K562 (cell line): ENCODE measurements around the gene CD93. TPM values are rescaled to one million over a fixed set of nuclear protein-coding genes. Genes with fewer than 3 reads are reported as not detected.
A peak's percentile ranks its signal among the peaks of the same experiment; 100 is the strongest.

Source experiments
- ATAC-seq: fragments of 200-7000 bp; cut with Tn5 transposase; 3 replicates; pipeline ENCODE4 v1.9.1; 2020; ENCODE audit warnings: moderate library complexity
- BruUV-seq: library from RNA; stranded (reverse); fragments of 400-500 nt; replicated peaks from 2 replicates; lab custom pipeline; 2021; lab: Mats Ljungman, UMichigan
- CTCF ChIA-PET: fragments of 300-600 bp; formaldehyde crosslinking; extraction: SDS; loops from one replicate; lab custom pipeline; 2021; ENCODE audit warnings: low intra/inter-chr PET ratio; lab: Yijun Ruan, JAX
- POLR2A ChIA-PET: fragments of 300-600, 350-650 bp; sonication (Branson Sonifier 250); formaldehyde crosslinking; extraction: SDS; loops from one replicate; lab custom pipeline; 2021; ENCODE audit warnings: antibody characterized with exemption, inconsistent platforms; lab: Yijun Ruan, JAX
- DNase-seq, 4 experiments: peaks; one replicate each; pipeline versions ENCODE4 v3.0.0 to v3.0.0-alpha.2; 2011 to 2018; ENCODE audit warnings: low spot score in 3 of 4, mixed read lengths in 3 of 4; ENCODE audit errors: extremely low read depth in 1 of 4
- FAIRE-seq: peaks from 2 replicates; lab custom pipeline; 2011; peaks lifted over from hg19 to GRCh38; lab: Jason Lieb, UNC
- H2AFZ ChIP-seq: 2 replicates; pipeline ENCODE4 v1.6.0; 2011; ENCODE audit warnings: low read depth, low read length, control low read depth, inconsistent platforms
- H3K27ac ChIP-seq: fragments of 200-600 bp; 3 replicates; pipeline ENCODE4 v1.8.0; 2011; ENCODE audit warnings: low read depth, mild to moderate bottlenecking, control low read depth, inconsistent platforms, low read length, moderate library complexity, mixed read lengths; ENCODE audit errors: extremely low read depth
- H3K27me3 ChIP-seq, 2 experiments: fragments of 300-600 bp in 1 of 2; 2 replicates in 1 of 2; 3 replicates in 1 of 2; pipeline versions ENCODE4 v1.6.0 to v1.8.0; 2011; ENCODE audit warnings: inconsistent platforms in 2 of 2, low read length in 2 of 2, mild to moderate bottlenecking in 1 of 2, mixed read lengths in 1 of 2, moderate library complexity in 1 of 2; ENCODE audit not compliant: control insufficient read depth in 2 of 2, insufficient read depth in 2 of 2
- H3K36me3 ChIP-seq: fragments of 300-600 bp; 3 replicates; pipeline ENCODE4 v1.8.0; 2011; ENCODE audit warnings: mild to moderate bottlenecking, low read length, inconsistent platforms; ENCODE audit not compliant: control insufficient read depth, insufficient read depth
- H3K4me1 ChIP-seq, 2 experiments: fragments of 200-600 bp in 1 of 2; replicated peaks in 1 of 2; 2 replicates in 1 of 2; 3 replicates in 1 of 2; pipeline versions ENCODE4 v1.5.1 to v1.8.0; 2011; ENCODE audit warnings: inconsistent platforms in 2 of 2, low read length in 2 of 2, mild to moderate bottlenecking in 1 of 2, mixed read lengths in 1 of 2, moderate library complexity in 1 of 2; ENCODE audit not compliant: control insufficient read depth in 2 of 2, insufficient read depth in 2 of 2
- H3K4me2 ChIP-seq: 2 replicates; pipeline ENCODE4 v1.6.1; 2011; ENCODE audit warnings: low read length, control low read depth, inconsistent platforms, mixed read lengths; ENCODE audit not compliant: insufficient read depth
- H3K4me3 ChIP-seq: fragments of 200-600 bp; sonication (generic), shearing (Covaris generic); 2 replicates; pipeline ENCODE4 v1.5.1; 2016; ENCODE audit warnings: control low read depth, inconsistent platforms
- H3K79me2 ChIP-seq: fragments of 200-600 bp; 3 replicates; pipeline ENCODE4 v1.8.0; 2011; ENCODE audit warnings: low read length, inconsistent platforms; ENCODE audit not compliant: control insufficient read depth, insufficient read depth
- H3K9ac ChIP-seq, 2 experiments: 2 replicates each; pipeline versions ENCODE4 v1.6.0 to v1.6.1; 2011; ENCODE audit warnings: low read depth in 2 of 2, low read length in 2 of 2, control low read depth in 1 of 2, inconsistent platforms in 1 of 2, mild to moderate bottlenecking in 1 of 2, mixed read lengths in 1 of 2; ENCODE audit not compliant: insufficient read depth in 1 of 2
- H3K9me1 ChIP-seq: one replicate; pipeline ENCODE4 v1.6.0; 2011; ENCODE audit warnings: inconsistent platforms, mild to moderate bottlenecking, low read length, moderate library complexity; ENCODE audit not compliant: control insufficient read depth, insufficient read depth
- H3K9me3 ChIP-seq: replicated peaks from 2 replicates; pipeline ENCODE4 v1.5.1; 2011; ENCODE audit warnings: low read depth, low read length, inconsistent platforms; ENCODE audit not compliant: control insufficient read depth, insufficient read depth
- H4K20me1 ChIP-seq: replicated peaks from 2 replicates; pipeline ENCODE4 v1.6.1; 2011; ENCODE audit warnings: low read length, inconsistent platforms, mixed read lengths; ENCODE audit not compliant: control insufficient read depth, insufficient read depth
- ESRRA ChIP-seq: fragments of 450-650 bp; IDR thresholded peaks from 2 replicates; pipeline ENCODE4 v1.6.1; 2014; ENCODE audit warnings: low read depth, mild to moderate bottlenecking, moderate library complexity, borderline replicate concordance
- JUNB ChIP-seq: fragments of 450-650 bp; formaldehyde crosslinking; conservative IDR thresholded peaks from 2 replicates; pipeline ENCODE4 v1.4.0; 2020; ENCODE audit warnings: mild to moderate bottlenecking
- NFIC ChIP-seq: fragments of 450-650 bp; IDR thresholded peaks from 2 replicates; pipeline ENCODE4 v1.6.1; 2017; ENCODE audit warnings: mild to moderate bottlenecking, inconsistent platforms
- SLC30A9 ChIP-seq: fragments of 250-450 bp; sonication (Bioruptor Pico); IDR thresholded peaks from 2 replicates; pipeline ENCODE4 v1.8.0; 2022; ENCODE audit warnings: mild to moderate bottlenecking, moderate library complexity
- SMAD2 ChIP-seq: fragments of 150-350 bp; IDR thresholded peaks from 2 replicates; pipeline ENCODE4 v1.6.1; 2014; ENCODE audit warnings: low read depth, mild to moderate bottlenecking, low read length
- SMARCA5 ChIP-seq: fragments of 450-650 bp; IDR thresholded peaks from 2 replicates; pipeline ENCODE4 v1.6.1; 2016
- SMARCC2 ChIP-seq: fragments of 450-650 bp; IDR thresholded peaks from 2 replicates; pipeline ENCODE4 v1.6.1; 2017; ENCODE audit warnings: antibody characterized with exemption, moderate library complexity, mild to moderate bottlenecking, low read depth
- WGBS: fragments of 100-300 bp; shearing (Covaris generic); methylation state at CpG from one replicate; pipeline ENCODE4 v1.1.6; 2016; ENCODE audit warnings: low coverage, mixed read lengths; ENCODE audit not compliant: insufficient coverage; ENCODE audit errors: missing lambda C conversion rate; 5-methylcytosine and 5-hydroxymethylcytosine counted together
- in situ Hi-C: fragments of 300-500 bp; cut with MboI; formaldehyde crosslinking; loops from 4 replicates; pipeline ENCODE4 v1.15.0; 2018; ENCODE audit warnings: inconsistent platforms, mixed read lengths
- intact Hi-C: fragments of 100-400 bp; cut with micrococcal nuclease; formaldehyde crosslinking; loops from 2 replicates; pipeline ENCODE4 v1.14.2; 2022
- polyA plus RNA-seq, 8 experiments: library from polyadenylated mRNA; depleted of rRNA in 4 of 8; stranded (reverse) in 5 of 8; unstranded in 3 of 8; fragments of >200 nt; fragmentation: Nextera tagmentation in 2 of 8; fragmentation: Illumina TruSeq in 1 of 8; extraction: Ambion mirVana in 2 of 8; extraction: Trizol in 1 of 8; gene quantifications; 2 replicates each; pipeline versions ENCODE4 v1.2.1 to v1.2.3, GENCODE V29; 2011 to 2014; ENCODE audit warnings: inconsistent platforms in 1 of 8, missing spikeins in 1 of 8
- total RNA-seq, 7 experiments: library from RNA; depleted of rRNA in 6 of 7; stranded (reverse); fragments of >200 nt in 6 of 7; fragmentation: Illumina TruSeq in 2 of 7; extraction: Trizol in 2 of 7; gene quantifications; 2 replicates each; pipeline versions ENCODE4 v1.2.1 to v1.2.3, GENCODE V29; 2011 to 2021; ENCODE audit warnings: low replicate concordance in 1 of 7
- TF ChIP-seq, protein P1 (sequence below): fragments of 450-650 bp; IDR thresholded peaks from 2 replicates; pipeline ENCODE4 v1.6.1; 2016

Gene CD93
- total and polyA plus RNA-seq, 9 of the 15 experiments (the other 6 are each of a cell fraction or from before 2014, with no cell fraction given) = 0.03 to 0.20 (median 0.05) TPM

DNA sequence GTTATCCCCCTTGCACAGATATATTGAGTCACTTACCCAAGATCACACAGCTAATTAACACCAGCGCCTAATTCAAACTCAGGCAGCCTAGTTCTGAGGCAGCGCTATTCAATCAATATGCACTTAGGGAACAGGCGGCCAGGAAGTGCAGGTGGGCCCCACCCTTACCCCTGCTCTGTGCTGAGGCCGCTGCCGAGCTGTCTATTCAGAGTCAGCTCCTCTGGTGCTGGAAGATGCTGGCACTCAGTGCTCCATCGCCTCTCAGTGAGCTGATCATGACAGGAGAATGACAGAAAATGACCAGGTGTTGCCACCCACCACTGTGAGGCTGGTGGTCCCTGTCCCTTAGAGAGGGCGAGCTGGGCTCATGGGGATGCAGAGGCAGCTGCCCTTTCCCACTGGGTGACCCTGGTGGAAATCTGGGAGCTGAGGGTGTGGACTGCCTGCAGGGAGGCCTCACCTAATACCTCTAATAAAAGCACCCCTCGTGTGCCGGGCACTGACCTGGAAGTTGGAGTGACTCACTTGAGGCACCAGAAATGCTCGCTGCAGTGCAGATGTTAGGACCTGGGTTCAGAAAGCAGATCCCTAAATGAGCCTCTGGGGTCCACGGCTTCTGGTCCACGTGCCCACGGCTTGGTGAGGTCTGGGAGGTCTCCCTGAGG is 42.5 kb upstream of the CD93 start:
- H2AFZ ChIP-seq = no peak overlapping the region
- in situ Hi-C loops (no loop called here), intact Hi-C loops (no loop called here)
- no peak for DNase-seq
- no peaks in the 10 kb centered on the region for H3K9me3 ChIP-seq
- H3K27ac ChIP-seq = no peak overlapping the region; the same call in 2 of the 3 replicates
- H3K9me1 ChIP-seq = no peaks in the 10 kb centered on the region
- H3K4me1 ChIP-seq = peaks cover 46 to 64% of the 10 kb centered on the region in 2 experiments
- ATAC-seq = no peak
- POLR2A ChIA-PET = no interaction called here
- no peak overlapping the region for H3K4me2 ChIP-seq
- peak overlapping the region in 1 of 2 experiments; percentile 61; a peak in 1 of 4 replicates for H3K9ac ChIP-seq
- no TSS peak for BruUV-seq
- no peak for FAIRE-seq
- 87% methylated on average over 9 of the region's 13 CpGs for WGBS
- TF ChIP-seq ESRRA (no peak), SMARCA5 (no peak), JUNB (CRISPR knock-in tag) (no peak), NFIC (no peak), SLC30A9 (CRISPR knock-in tag) (no peak), SMAD2 (no peak), SMARCC2 (no peak)
- TF ChIP-seq, protein P1, sequence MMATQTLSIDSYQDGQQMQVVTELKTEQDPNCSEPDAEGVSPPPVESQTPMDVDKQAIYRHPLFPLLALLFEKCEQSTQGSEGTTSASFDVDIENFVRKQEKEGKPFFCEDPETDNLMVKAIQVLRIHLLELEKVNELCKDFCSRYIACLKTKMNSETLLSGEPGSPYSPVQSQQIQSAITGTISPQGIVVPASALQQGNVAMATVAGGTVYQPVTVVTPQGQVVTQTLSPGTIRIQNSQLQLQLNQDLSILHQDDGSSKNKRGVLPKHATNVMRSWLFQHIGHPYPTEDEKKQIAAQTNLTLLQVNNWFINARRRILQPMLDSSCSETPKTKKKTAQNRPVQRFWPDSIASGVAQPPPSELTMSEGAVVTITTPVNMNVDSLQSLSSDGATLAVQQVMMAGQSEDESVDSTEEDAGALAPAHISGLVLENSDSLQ = no peak
- H3K4me3 ChIP-seq = no peak overlapping the region
- H3K36me3 ChIP-seq = no peaks in the 10 kb centered on the region
- no peaks in the 10 kb centered on the region for H3K27me3 ChIP-seq
- H4K20me1 ChIP-seq = no peaks in the 10 kb centered on the region
- 0 out of 3 replicates have a peak, but pooled peaks cover 6% of the 10 kb centered on the region for H3K79me2 ChIP-seq
- CTCF ChIA-PET = no interaction called here
